ENCODE results near the gene FARS2.

The FARS2 gene

DNA sequence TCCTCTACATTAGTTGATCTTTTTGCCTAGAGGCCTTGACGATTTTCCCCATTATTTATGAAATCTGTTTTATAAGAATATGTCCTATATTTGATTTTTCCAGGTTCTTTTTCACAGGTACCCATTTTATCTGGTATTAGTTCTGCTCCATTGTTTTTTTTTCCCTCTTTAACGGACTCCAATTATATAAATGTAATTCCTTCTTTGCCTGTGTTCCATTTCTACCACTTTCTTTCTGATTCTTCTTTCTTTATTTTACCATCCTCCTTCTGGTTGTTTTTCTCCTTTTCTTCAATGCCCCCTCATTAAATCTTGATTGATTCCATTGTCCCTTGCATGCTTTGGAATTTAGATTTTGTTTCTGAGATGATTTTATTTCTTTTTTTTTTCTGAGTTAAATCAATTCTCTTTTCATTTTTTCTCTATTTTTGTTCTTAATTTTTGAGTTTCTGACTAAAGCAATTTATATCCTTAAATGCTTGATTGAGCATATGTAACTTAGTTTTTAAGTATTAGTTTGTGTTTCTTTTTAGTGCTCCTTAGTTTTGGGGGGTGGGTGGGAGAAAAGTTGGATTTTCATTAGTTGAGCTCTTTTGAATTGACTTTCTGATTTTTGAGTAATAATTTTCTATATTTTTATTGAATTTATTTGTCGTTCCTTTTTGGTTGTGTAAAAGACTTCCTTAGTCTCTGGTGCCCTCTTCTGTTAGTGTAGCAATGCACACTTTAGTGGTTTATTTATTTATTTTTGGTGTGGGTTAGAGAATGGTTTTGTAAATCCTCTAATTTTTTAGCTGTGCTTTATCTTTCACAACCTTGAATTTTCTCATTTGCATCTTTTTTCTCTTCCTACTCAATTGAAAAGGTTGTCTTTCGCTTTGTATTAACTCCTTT is 140.8 kb downstream of the FARS2 start:
- Histone ChIP-seq H3K4me3 (ENCODE audit: low read length) (no peak overlapping the region), H3K36me3 (ENCODE audit: control insufficient read depth, insufficient read depth, low read length) (no peaks in the 10 kb centered on the region), H3K9ac (ENCODE audit: low read length) (no peak overlapping the region), H3K9me3 (ENCODE audit: control insufficient read depth, low read length) (no peaks in the 10 kb centered on the region), H3K4me1 (ENCODE audit: control insufficient read depth, insufficient read depth, low read length) (peaks cover 4% of the 10 kb centered on the region), H3K27me3 (ENCODE audit: control insufficient read depth, insufficient read depth, low read length) (no peaks in the 10 kb centered on the region)

DNA sequence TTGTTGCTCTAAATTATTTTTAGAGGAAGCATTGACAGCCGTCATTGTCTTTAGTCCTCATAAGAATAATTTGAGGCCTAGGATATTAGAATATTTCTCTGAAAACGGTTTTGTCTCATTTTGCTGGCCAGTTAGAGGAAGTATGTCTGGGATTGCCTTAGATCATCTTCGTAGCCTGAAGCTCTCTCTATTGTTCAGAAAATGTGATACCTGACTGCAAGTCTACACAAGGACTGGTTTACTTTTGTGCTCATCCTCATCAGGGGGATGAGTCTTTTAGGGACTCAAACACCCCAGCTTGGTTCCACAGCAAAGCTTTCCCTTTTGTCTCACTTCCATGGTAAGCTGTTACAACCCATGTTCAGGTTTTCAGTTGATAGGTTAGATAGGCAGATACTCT is 141.8 kb downstream of the FARS2 start:
- no peaks in the 10 kb centered on the region for H3K36me3 ChIP-seq (ENCODE audit: control insufficient read depth, insufficient read depth, low read length)
- H3K9ac ChIP-seq (ENCODE audit: low read length): no peak overlapping the region
- no peaks in the 10 kb centered on the region for H3K27me3 ChIP-seq (ENCODE audit: control insufficient read depth, insufficient read depth, low read length)
- H3K4me3 ChIP-seq (ENCODE audit: low read length): no peak overlapping the region
- peaks cover 4% of the 10 kb centered on the region for H3K4me1 ChIP-seq (ENCODE audit: control insufficient read depth, insufficient read depth, low read length)
- no peaks in the 10 kb centered on the region for H3K9me3 ChIP-seq (ENCODE audit: control insufficient read depth, low read length)

- H3K27me3 ChIP-seq (ENCODE audit: control insufficient read depth, insufficient read depth, low read length): no peaks in the 10 kb centered on the region
- no peaks in the 10 kb centered on the region for H3K36me3 ChIP-seq (ENCODE audit: control insufficient read depth, insufficient read depth, low read length)
- H3K9ac ChIP-seq (ENCODE audit: low read length): no peak overlapping the region
- peaks cover 4% of the 10 kb centered on the region for H3K4me1 ChIP-seq (ENCODE audit: control insufficient read depth, insufficient read depth, low read length)
- no peak overlapping the region for H3K4me3 ChIP-seq (ENCODE audit: low read length)
- H3K9me3 ChIP-seq (ENCODE audit: control insufficient read depth, low read length): no peaks in the 10 kb centered on the region
These were observed 142.3 kb downstream of the FARS2 start for GRCh38 chr6:5403609-5404008.

- Histone ChIP-seq H3K27me3 (ENCODE audit: control insufficient read depth, insufficient read depth, low read length) (no peaks in the 10 kb centered on the region), H3K4me1 (ENCODE audit: control insufficient read depth, insufficient read depth, low read length) (peaks cover 4% of the 10 kb centered on the region), H3K36me3 (ENCODE audit: control insufficient read depth, insufficient read depth, low read length) (no peaks in the 10 kb centered on the region), H3K9me3 (ENCODE audit: control insufficient read depth, low read length) (no peaks in the 10 kb centered on the region), H3K4me3 (ENCODE audit: low read length) (no peak overlapping the region), H3K9ac (ENCODE audit: low read length) (no peak overlapping the region)
These were observed 144.7 kb downstream of the FARS2 start for GRCh38 chr6:5405976-5406375.

DNA sequence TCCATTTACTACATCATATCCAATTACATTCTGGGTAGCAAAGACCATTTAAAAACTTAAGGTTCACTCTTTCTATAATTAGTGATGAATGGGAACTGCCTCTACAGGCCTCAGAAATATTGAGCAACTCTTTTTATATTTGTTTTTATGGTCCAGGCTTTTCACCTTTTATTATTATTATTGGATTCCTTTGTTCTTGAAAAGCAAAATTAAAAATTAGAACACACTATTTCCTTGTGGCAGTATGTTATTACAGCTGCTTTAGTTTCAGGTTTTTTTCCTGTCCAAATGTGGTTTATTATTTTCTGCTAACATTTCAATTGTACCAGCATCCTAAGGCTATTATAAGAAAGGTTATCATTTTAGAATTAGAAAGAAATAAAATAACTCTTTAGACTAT is 150.1 kb downstream of the FARS2 start:
- H3K9me3 ChIP-seq (ENCODE audit: control insufficient read depth, low read length): no peaks in the 10 kb centered on the region
- no peaks in the 10 kb centered on the region for H3K27me3 ChIP-seq (ENCODE audit: control insufficient read depth, insufficient read depth, low read length)
- H3K4me1 ChIP-seq (ENCODE audit: control insufficient read depth, insufficient read depth, low read length): no peaks in the 10 kb centered on the region
- no peak overlapping the region for H3K9ac ChIP-seq (ENCODE audit: low read length)
- H3K36me3 ChIP-seq (ENCODE audit: control insufficient read depth, insufficient read depth, low read length): no peaks in the 10 kb centered on the region
- no peak overlapping the region for H3K4me3 ChIP-seq (ENCODE audit: low read length)

DNA sequence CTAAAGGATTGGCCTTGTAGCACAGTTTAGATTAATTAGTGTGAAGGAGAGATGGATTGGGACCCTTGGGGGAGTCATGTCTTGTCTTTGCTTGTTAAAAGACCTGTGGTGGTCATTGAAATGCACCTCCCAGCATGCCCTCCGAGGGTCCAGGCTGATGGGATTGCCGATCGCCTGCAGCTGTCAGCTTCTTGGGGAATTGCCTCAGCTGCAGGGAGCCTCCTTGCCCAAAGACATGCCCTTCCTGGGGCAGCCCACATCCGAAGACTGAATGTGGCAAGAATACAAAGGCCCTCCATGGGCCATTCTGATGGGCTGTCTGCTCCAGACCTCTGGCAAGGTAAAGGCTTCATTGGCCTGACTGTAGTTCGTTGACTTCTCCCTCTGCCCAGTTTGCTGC is 150.7 kb downstream of the FARS2 start:
- Histone ChIP-seq H3K27me3 (ENCODE audit: control insufficient read depth, insufficient read depth, low read length) (no peaks in the 10 kb centered on the region), H3K9me3 (ENCODE audit: control insufficient read depth, low read length) (no peaks in the 10 kb centered on the region), H3K9ac (ENCODE audit: low read length) (no peak overlapping the region), H3K4me3 (ENCODE audit: low read length) (no peak overlapping the region), H3K4me1 (ENCODE audit: control insufficient read depth, insufficient read depth, low read length) (no peaks in the 10 kb centered on the region), H3K36me3 (ENCODE audit: control insufficient read depth, insufficient read depth, low read length) (no peaks in the 10 kb centered on the region)

- Histone ChIP-seq H3K27me3 (ENCODE audit: control insufficient read depth, insufficient read depth, low read length) (no peaks in the 10 kb centered on the region), H3K9me3 (ENCODE audit: control insufficient read depth, low read length) (no peaks in the 10 kb centered on the region), H3K9ac (ENCODE audit: low read length) (no peak overlapping the region), H3K4me3 (ENCODE audit: low read length) (no peak overlapping the region), H3K36me3 (ENCODE audit: control insufficient read depth, insufficient read depth, low read length) (no peaks in the 10 kb centered on the region), H3K4me1 (ENCODE audit: control insufficient read depth, insufficient read depth, low read length) (no peaks in the 10 kb centered on the region)
These were observed 151.3 kb downstream of the FARS2 start for GRCh38 chr6:5412663-5413062.

DNA sequence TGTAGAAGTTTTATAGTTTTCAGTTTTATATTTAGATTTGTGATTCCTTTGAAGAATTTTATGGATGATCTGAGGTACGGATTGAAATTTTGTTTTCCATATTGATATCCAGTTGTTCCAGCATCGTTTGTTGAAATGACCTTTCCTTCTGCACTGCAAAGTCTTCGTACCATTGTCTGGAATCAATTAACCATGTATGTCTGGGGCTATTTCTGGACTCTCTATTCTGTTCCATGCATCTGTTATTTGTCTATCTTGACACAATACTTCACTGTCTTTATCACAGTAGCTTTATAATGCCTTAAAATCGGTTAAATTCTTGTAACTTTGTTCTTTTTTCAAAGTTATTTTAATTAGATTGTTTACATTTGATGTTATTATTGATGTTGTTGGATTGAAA is 154.9 kb downstream of the FARS2 start:
- H3K9ac ChIP-seq (ENCODE audit: low read length): no peak overlapping the region
- H3K4me3 ChIP-seq (ENCODE audit: low read length): no peak overlapping the region
- H3K36me3 ChIP-seq (ENCODE audit: control insufficient read depth, insufficient read depth, low read length): no peaks in the 10 kb centered on the region
- H3K4me1 ChIP-seq (ENCODE audit: control insufficient read depth, insufficient read depth, low read length): no peaks in the 10 kb centered on the region
- no peaks in the 10 kb centered on the region for H3K27me3 ChIP-seq (ENCODE audit: control insufficient read depth, insufficient read depth, low read length)
- H3K9me3 ChIP-seq (ENCODE audit: control insufficient read depth, low read length): no peaks in the 10 kb centered on the region

DNA sequence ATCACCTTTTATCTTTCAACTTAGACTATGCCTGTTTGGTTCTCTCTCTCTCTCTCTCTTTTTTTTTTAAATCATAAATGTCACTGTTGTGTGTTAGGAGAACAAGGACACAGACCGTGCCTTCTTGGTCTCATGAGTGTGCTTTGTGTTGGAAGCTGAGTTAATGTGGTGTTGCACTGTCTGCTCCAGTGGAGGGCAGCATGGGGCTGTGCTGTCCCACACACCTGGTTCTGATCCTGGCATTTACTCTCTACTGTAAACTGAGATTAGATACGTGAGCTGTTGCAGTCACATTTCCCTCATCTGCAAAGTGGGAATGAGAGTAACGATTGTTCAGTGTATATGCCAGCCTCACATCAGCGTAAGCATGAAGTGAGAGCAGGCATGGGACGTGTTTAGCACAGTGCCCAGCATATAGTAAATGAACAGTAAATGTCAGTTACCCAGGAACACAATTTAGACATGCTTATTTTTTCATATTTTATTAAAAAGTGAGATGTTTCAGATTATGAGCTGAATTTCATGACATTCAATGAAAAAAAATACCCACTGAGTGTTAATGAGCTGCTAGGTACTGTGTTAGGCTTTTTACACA is 161.1 kb downstream of the FARS2 start:
- no peaks in the 10 kb centered on the region for H3K27me3 ChIP-seq (ENCODE audit: control insufficient read depth, insufficient read depth, low read length)
- no peaks in the 10 kb centered on the region for H3K36me3 ChIP-seq (ENCODE audit: control insufficient read depth, insufficient read depth, low read length)
- no peaks in the 10 kb centered on the region for H3K9me3 ChIP-seq (ENCODE audit: control insufficient read depth, low read length)
- no peak overlapping the region for H3K4me3 ChIP-seq (ENCODE audit: low read length)
- no peak overlapping the region for H3K9ac ChIP-seq (ENCODE audit: low read length)
- no peaks in the 10 kb centered on the region for H3K4me1 ChIP-seq (ENCODE audit: control insufficient read depth, insufficient read depth, low read length)

DNA sequence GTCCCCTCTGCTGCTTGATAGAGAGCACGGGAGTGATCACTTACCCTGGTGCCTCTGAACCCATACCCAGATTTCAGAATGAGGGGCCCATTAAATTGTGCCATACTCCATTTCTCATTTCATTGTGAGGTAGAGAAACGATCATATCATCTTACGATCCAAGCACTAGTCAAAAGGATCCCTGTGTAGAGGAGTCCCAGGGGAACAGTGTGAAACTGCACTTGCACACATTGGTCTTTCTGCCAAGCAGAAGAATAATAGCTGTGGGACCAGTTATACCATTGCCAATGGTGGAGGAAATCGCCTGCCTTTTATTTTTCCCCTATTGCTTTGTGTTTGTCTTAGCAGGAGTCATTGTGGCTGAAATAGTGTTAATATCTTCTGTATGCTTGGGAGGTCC is 161.9 kb downstream of the FARS2 start:
- H3K9ac ChIP-seq (ENCODE audit: low read length): no peak overlapping the region
- H3K9me3 ChIP-seq (ENCODE audit: control insufficient read depth, low read length): no peaks in the 10 kb centered on the region
- H3K36me3 ChIP-seq (ENCODE audit: control insufficient read depth, insufficient read depth, low read length): no peaks in the 10 kb centered on the region
- no peak overlapping the region for H3K4me3 ChIP-seq (ENCODE audit: low read length)
- no peaks in the 10 kb centered on the region for H3K4me1 ChIP-seq (ENCODE audit: control insufficient read depth, insufficient read depth, low read length)
- H3K27me3 ChIP-seq (ENCODE audit: control insufficient read depth, insufficient read depth, low read length): no peaks in the 10 kb centered on the region

- H3K36me3 ChIP-seq (ENCODE audit: control insufficient read depth, insufficient read depth, low read length): no peaks in the 10 kb centered on the region
- no peak overlapping the region for H3K4me3 ChIP-seq (ENCODE audit: low read length)
- H3K4me1 ChIP-seq (ENCODE audit: control insufficient read depth, insufficient read depth, low read length): no peaks in the 10 kb centered on the region
- H3K9me3 ChIP-seq (ENCODE audit: control insufficient read depth, low read length): no peaks in the 10 kb centered on the region
- no peak overlapping the region for H3K9ac ChIP-seq (ENCODE audit: low read length)
- no peaks in the 10 kb centered on the region for H3K27me3 ChIP-seq (ENCODE audit: control insufficient read depth, insufficient read depth, low read length)
These were observed 163.4 kb downstream of the FARS2 start for GRCh38 chr6:5424726-5425125.

GRCh38 chr6:5425267-5425666 is 164.0 kb downstream of the FARS2 start:
- Histone ChIP-seq H3K9me3 (ENCODE audit: control insufficient read depth, low read length) (no peaks in the 10 kb centered on the region), H3K27me3 (ENCODE audit: control insufficient read depth, insufficient read depth, low read length) (no peaks in the 10 kb centered on the region), H3K4me1 (ENCODE audit: control insufficient read depth, insufficient read depth, low read length) (no peaks in the 10 kb centered on the region), H3K9ac (ENCODE audit: low read length) (no peak overlapping the region), H3K36me3 (ENCODE audit: control insufficient read depth, insufficient read depth, low read length) (no peaks in the 10 kb centered on the region), H3K4me3 (ENCODE audit: low read length) (no peak overlapping the region)
